HepG2 (cell line): ENCODE data around the gene EMC10. TPM values are rescaled to one million over a fixed set of nuclear protein-coding genes. Genes with fewer than 3 reads are reported as not detected.

ENCODE experiments used
- ATAC-seq: fragments of 200-7000 bp; cut with Tn5 transposase; 3 replicates; pipeline ENCODE4 v1.9.1; 2020; ENCODE audit warnings: mild to moderate bottlenecking, moderate library complexity
- BruUV-seq: library from RNA; stranded (reverse); fragments of 400-500 nt; replicated peaks from 2 replicates; lab custom pipeline; 2021; lab: Mats Ljungman, UMichigan
- CTCF ChIA-PET: fragments of 300-600 bp; formaldehyde crosslinking; extraction: SDS; loops from one replicate; lab custom pipeline; 2021; ENCODE audit warnings: low total read pairs, inconsistent platforms, low intra/inter-chr PET ratio; lab: Yijun Ruan, JAX
- POLR2A ChIA-PET: fragments of 350-600 bp; sonication (Branson Sonifier 250); formaldehyde crosslinking; loops from one replicate; lab custom pipeline; 2020; ENCODE audit warnings: antibody characterized with exemption, inconsistent platforms; lab: Yijun Ruan, JAX
- DNase-seq: peaks from one replicate; pipeline ENCODE4 v3.0.0-alpha.2; 2015; ENCODE audit warnings: low spot score
- FAIRE-seq: peaks from 3 replicates; lab custom pipeline; 2011; peaks lifted over from hg19 to GRCh38; lab: Jason Lieb, UNC
- H2AFZ ChIP-seq: one replicate; pipeline ENCODE4 v1.6.1; 2011; ENCODE audit warnings: low read length, inconsistent platforms
- H3K27ac ChIP-seq: fragments of 300-600 bp; 3 replicates; pipeline ENCODE4 v1.8.0; 2011; ENCODE audit warnings: mixed run types, mild to moderate bottlenecking, mixed read lengths, low read length, inconsistent platforms; ENCODE audit not compliant: insufficient read depth; ENCODE audit errors: extremely low read length
- H3K27me3 ChIP-seq, 2 experiments: fragments of 200-600 bp in 1 of 2; 2 replicates in 1 of 2; 3 replicates in 1 of 2; pipeline versions ENCODE4 v1.6.0 to v1.8.0; 2011; ENCODE audit warnings: low read length in 2 of 2, mild to moderate bottlenecking in 2 of 2, moderate library complexity in 2 of 2, inconsistent platforms in 1 of 2; ENCODE audit not compliant: insufficient read depth in 2 of 2, control insufficient read depth in 1 of 2
- H3K36me3 ChIP-seq, 2 experiments: fragments of 200-600 bp in 1 of 2; replicated peaks in 1 of 2; 2 replicates in 1 of 2; 3 replicates in 1 of 2; pipeline versions ENCODE4 v1.5.1 to v1.8.0; 2011; ENCODE audit warnings: low read length in 2 of 2, inconsistent platforms in 1 of 2; ENCODE audit not compliant: insufficient read depth in 2 of 2, control insufficient read depth in 1 of 2
- H3K4me1 ChIP-seq: 2 replicates; pipeline ENCODE4 v1.5.1; 2012; ENCODE audit warnings: low read length, inconsistent platforms; ENCODE audit not compliant: insufficient read depth
- H3K4me2 ChIP-seq: 2 replicates; pipeline ENCODE4 v1.6.0; 2011; ENCODE audit warnings: low read depth, low read length, inconsistent platforms
- H3K4me3 ChIP-seq, 3 experiments: fragments of 200-600 bp in 1 of 3; sonication (generic), shearing (Covaris generic) in 1 of 3; replicated peaks in 1 of 3; 2 replicates each; pipeline ENCODE4 v1.5.1; 2011 to 2016; ENCODE audit warnings: low read length in 3 of 3, inconsistent platforms in 2 of 3, low read depth in 2 of 3, mild to moderate bottlenecking in 2 of 3, control low read depth in 1 of 3, mixed read lengths in 1 of 3; ENCODE audit not compliant: insufficient read depth in 1 of 3
- H3K79me2 ChIP-seq: one replicate; pipeline ENCODE4 v1.6.1; 2011; ENCODE audit warnings: low read length, inconsistent platforms; ENCODE audit not compliant: insufficient read depth
- H3K9ac ChIP-seq: 2 replicates; pipeline ENCODE4 v1.6.0; 2011; ENCODE audit warnings: mild to moderate bottlenecking, low read depth, low read length, inconsistent platforms; ENCODE audit not compliant: insufficient read depth
- H3K9me3 ChIP-seq: 2 replicates; pipeline ENCODE4 v1.5.1; 2012; ENCODE audit warnings: mild to moderate bottlenecking, low read length
- H4K20me1 ChIP-seq: 2 replicates; pipeline ENCODE4 v1.6.0; 2011; ENCODE audit warnings: inconsistent platforms, mild to moderate bottlenecking, low read length, moderate library complexity; ENCODE audit not compliant: insufficient read depth
- KMT2A ChIP-seq: sonication (generic); formaldehyde crosslinking; IDR thresholded peaks from 2 replicates; pipeline ENCODE4 v1.4.0; 2020; ENCODE audit warnings: missing genetic modification reagents
- MLLT10 ChIP-seq: sonication (generic); formaldehyde crosslinking; IDR thresholded peaks from 2 replicates; pipeline ENCODE4 v1.4.0; 2020; ENCODE audit warnings: missing genetic modification reagents
- RERE ChIP-seq: IDR thresholded peaks from 2 replicates; pipeline ENCODE4 v1.6.1; 2016; ENCODE audit warnings: low read depth, missing genetic modification reagents, missing compliant biosample characterization
- SMARCE1 ChIP-seq: fragments of 450-650 bp; IDR thresholded peaks from 2 replicates; pipeline ENCODE4 v1.6.1; 2017; ENCODE audit warnings: borderline replicate concordance
- ZBTB42 ChIP-seq: sonication (generic); formaldehyde crosslinking; IDR thresholded peaks from 2 replicates; pipeline ENCODE4 v1.5.0; 2020; ENCODE audit warnings: mild to moderate bottlenecking, missing genetic modification reagents
- ZNF550 ChIP-seq: sonication (generic); formaldehyde crosslinking; IDR thresholded peaks from 2 replicates; pipeline ENCODE4 v1.4.0; 2020; ENCODE audit warnings: mild to moderate bottlenecking, missing genetic modification reagents, borderline replicate concordance
- ZNF639 ChIP-seq: conservative IDR thresholded peaks from 2 replicates; pipeline ENCODE4 v1.6.1; 2018; ENCODE audit warnings: missing genetic modification reagents
- WGBS: methylation state at CpG from one replicate; pipeline ENCODE4 v1.1.6; 2017; ENCODE audit warnings: low lambda C conversion rate; 5-methylcytosine and 5-hydroxymethylcytosine counted together
- in situ Hi-C: cut with HindIII; loops from 2 replicates; pipeline ENCODE4 v1.10.0; 2017; ENCODE audit warnings: low pct_unique_long_range_greater_than_20kb; ENCODE audit not compliant: extremely low pct_ligation_motif_present
- intact Hi-C: fragments of 100-400 bp; cut with micrococcal nuclease; formaldehyde crosslinking; loops from one replicate; pipeline ENCODE4 v1.10.0; 2022; ENCODE audit not compliant: unreplicated experiment
- polyA plus RNA-seq, 8 experiments: library from polyadenylated mRNA; depleted of rRNA in 3 of 8; stranded (reverse) in 7 of 8; unstranded in 1 of 8; fragments of >200 nt; fragmentation: Illumina TruSeq in 4 of 8; extraction: Trizol in 4 of 8; gene quantifications; 2 replicates each; pipeline versions ENCODE4 v1.2.1 to v1.2.3, GENCODE V29; 2011 to 2016; ENCODE audit warnings: low read depth in 4 of 8, missing spikeins in 1 of 8, mixed read lengths in 1 of 8; ENCODE audit not compliant: insufficient read depth in 1 of 8
- total RNA-seq, 5 experiments: library from RNA; depleted of rRNA; stranded (reverse); fragments of >200 nt; fragmentation: Illumina TruSeq; extraction: Trizol; gene quantifications; 2 replicates each; pipeline ENCODE4 v1.2.3, GENCODE V29; 2016; ENCODE audit warnings: low read depth in 1 of 5
- TF ChIP-seq, protein P1 (sequence below): sonication (generic); formaldehyde crosslinking; IDR thresholded peaks from 2 replicates; pipeline ENCODE4 v1.4.0; 2020; ENCODE audit warnings: mild to moderate bottlenecking, missing genetic modification reagents

The EMC10 gene
- total and polyA plus RNA-seq, 2 of the 13 experiments (the other 11 are each of a cell fraction or from before 2014, with no cell fraction given): not detected

- TF ChIP-seq RERE (CRISPR knock-in tag): no peak
These were observed 29.7 kb downstream of the EMC10 start (continued) for GRCh38 chr19:50505856-50506611.

GRCh38 chr19:50506700-50507099 is 30.4 kb downstream of the EMC10 start:
- intact Hi-C loops (no loop called here), in situ Hi-C loops (no loop called here)
- Histone ChIP-seq H2AFZ (no peak overlapping the region), H3K79me2 (no peaks in the 10 kb centered on the region), H3K4me1 (peaks cover 4% of the 10 kb centered on the region; the same call in 1 of the 2 replicates), H3K9ac (no peak overlapping the region), H3K36me3 (no peaks in the 10 kb centered on the region), H3K4me2 (no peak overlapping the region), H3K27ac (no peak overlapping the region), H3K27me3 (no peaks in the 10 kb centered on the region; a peak in 2 of 5 replicates), H3K4me3 (no peak overlapping the region), H4K20me1 (no peaks in the 10 kb centered on the region), H3K9me3 (no peaks in the 10 kb centered on the region)
- BruUV-seq: no TSS peak
- FAIRE-seq (no peak), DNase-seq (no peak), ATAC-seq (no peak)
- ChIA-PET POLR2A (no interaction called here), CTCF (no interaction called here)
- 81% methylated on average over 9 of the region's 10 CpGs for WGBS
- TF ChIP-seq ZNF639 (CRISPR knock-in tag): no peak
- TF ChIP-seq ZNF550 (CRISPR knock-in tag): no peak
- TF ChIP-seq, protein P1, sequence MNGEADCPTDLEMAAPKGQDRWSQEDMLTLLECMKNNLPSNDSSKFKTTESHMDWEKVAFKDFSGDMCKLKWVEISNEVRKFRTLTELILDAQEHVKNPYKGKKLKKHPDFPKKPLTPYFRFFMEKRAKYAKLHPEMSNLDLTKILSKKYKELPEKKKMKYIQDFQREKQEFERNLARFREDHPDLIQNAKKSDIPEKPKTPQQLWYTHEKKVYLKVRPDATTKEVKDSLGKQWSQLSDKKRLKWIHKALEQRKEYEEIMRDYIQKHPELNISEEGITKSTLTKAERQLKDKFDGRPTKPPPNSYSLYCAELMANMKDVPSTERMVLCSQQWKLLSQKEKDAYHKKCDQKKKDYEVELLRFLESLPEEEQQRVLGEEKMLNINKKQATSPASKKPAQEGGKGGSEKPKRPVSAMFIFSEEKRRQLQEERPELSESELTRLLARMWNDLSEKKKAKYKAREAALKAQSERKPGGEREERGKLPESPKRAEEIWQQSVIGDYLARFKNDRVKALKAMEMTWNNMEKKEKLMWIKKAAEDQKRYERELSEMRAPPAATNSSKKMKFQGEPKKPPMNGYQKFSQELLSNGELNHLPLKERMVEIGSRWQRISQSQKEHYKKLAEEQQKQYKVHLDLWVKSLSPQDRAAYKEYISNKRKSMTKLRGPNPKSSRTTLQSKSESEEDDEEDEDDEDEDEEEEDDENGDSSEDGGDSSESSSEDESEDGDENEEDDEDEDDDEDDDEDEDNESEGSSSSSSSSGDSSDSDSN (CRISPR knock-in tag): no peak
- no peak for TF ChIP-seq MLLT10 (CRISPR knock-in tag)
- TF ChIP-seq ZBTB42: no peak
- TF ChIP-seq KMT2A: no peak
- no peak for TF ChIP-seq SMARCE1
